Natural killer cell (primary cell): ENCODE data around the gene UBL7. TPM values are rescaled to one million over a fixed set of nuclear protein-coding genes. Genes with fewer than 3 reads are reported as not detected.

ENCODE experiments used
- ATAC-seq, 3 donors: fragments of 150-1000 bp in 2 of 3; fragments of 200-7000 bp in 1 of 3; cut with Tn5 transposase; 1 replicate in 1 of 3; 2 replicates in 2 of 3; pipeline ENCODE4 v1.10.0; 2021; ENCODE audit warnings: mild to moderate bottlenecking in 2 of 3, moderate library complexity in 2 of 3
- DNase-seq, 2 donors: peaks; one replicate each; pipeline versions ENCODE4 v3.0.0 to v3.0.0-alpha.2; 2013 to 2021; ENCODE audit warnings: mixed read lengths in 1 of 2
- H3K27ac ChIP-seq: one replicate; pipeline ENCODE4 v1.5.1; 2013; ENCODE audit warnings: mild to moderate bottlenecking, low read length
- H3K27me3 ChIP-seq: one replicate; pipeline ENCODE4 v1.6.1; 2013; ENCODE audit warnings: low read length; ENCODE audit not compliant: control insufficient read depth, insufficient read depth
- H3K36me3 ChIP-seq: one replicate; pipeline ENCODE4 v1.6.1; 2013; ENCODE audit warnings: low read length; ENCODE audit not compliant: control insufficient read depth, insufficient read depth
- H3K4me1 ChIP-seq: one replicate; pipeline ENCODE4 v1.6.1; 2013; ENCODE audit warnings: low read length; ENCODE audit not compliant: control insufficient read depth, insufficient read depth
- H3K4me3 ChIP-seq: one replicate; pipeline ENCODE4 v1.5.1; 2013; ENCODE audit warnings: low read length
- H3K9me3 ChIP-seq: one replicate; pipeline ENCODE4 v1.6.1; 2013; ENCODE audit warnings: low read length; ENCODE audit not compliant: control insufficient read depth, insufficient read depth
- H3K27ac Mint-ChIP-seq, 2 donors: one replicate each; pipeline ENCODE4 v1.8.0; 2022; ENCODE audit warnings: mild to moderate bottlenecking in 2 of 2, mixed read lengths in 2 of 2, moderate library complexity in 1 of 2
- H3K27me3 Mint-ChIP-seq, 2 donors: one replicate each; pipeline ENCODE4 v1.8.0; 2022; ENCODE audit warnings: low read depth in 2 of 2, mixed read lengths in 2 of 2
- H3K36me3 Mint-ChIP-seq: one replicate; pipeline ENCODE4 v1.8.0; 2022; ENCODE audit warnings: mixed read lengths
- H3K4me1 Mint-ChIP-seq, 2 donors: one replicate each; pipeline ENCODE4 v1.8.0; 2022; ENCODE audit warnings: mixed read lengths in 2 of 2
- H3K4me3 Mint-ChIP-seq: one replicate; pipeline ENCODE4 v1.8.0; 2022; ENCODE audit warnings: mild to moderate bottlenecking, moderate library complexity, mixed read lengths
- H3K9me3 Mint-ChIP-seq, 2 donors: one replicate each; pipeline ENCODE4 v1.8.0; 2022; ENCODE audit warnings: mixed read lengths in 2 of 2
- CTCF ChIP-seq: fragments of 200-600 bp; IDR thresholded peaks from one replicate; pipeline ENCODE4 v1.8.0; 2022; ENCODE audit warnings: antibody characterized with exemption
- WGBS: methylation state at CpG from one replicate; pipeline ENCODE4 v1.1.7; 2013; ENCODE audit warnings: missing lambda C conversion rate; ENCODE audit not compliant: insufficient coverage; 5-methylcytosine and 5-hydroxymethylcytosine counted together
- intact Hi-C: fragments of 100-400 bp; cut with micrococcal nuclease; formaldehyde crosslinking; loops from one replicate; pipeline ENCODE4 v1.14.2; 2022
- total RNA-seq, 4 donors: library from RNA; stranded (reverse); fragments of 120-200 nt in 1 of 4; gene quantifications; one replicate each; pipeline versions ENCODE4 v1.2.3 to v1.2.4, GENCODE V29; 2013 to 2022

UBL7 gene
- total RNA-seq, 3 donors from 2014 or later (not counting 1 experiment from before 2014, with no cell fraction given) = 25.1 to 38.7 (median 29.0) TPM

GRCh38 chr15:74433592-74434262, 27.2 kb downstream of the UBL7 start, which contains the start of gene SEMA7A:
Gene SEMA7A, minus strand, starts transcription at chr15:74433958. Its CDS starts 40 bp downstream, at chr15:74433918.
- WGBS = under 1% methylated on average over 74 of the region's 75 CpGs
- no peaks in the 10 kb centered on the region for H3K36me3 ChIP-seq
- Mint-ChIP-seq H3K27me3 (no peaks in the 10 kb centered on the region), H3K9me3 (no peaks in the 10 kb centered on the region), H3K4me3 (peak within 1 kb of the TSS; percentile 88), H3K36me3 (no peaks in the 10 kb centered on the region), H3K27ac (peak within 1 kb of the TSS; percentile 60 to 76), H3K4me1 (peaks cover 18 to 49% of the 10 kb centered on the region in 2 donors)
- H3K4me3 ChIP-seq = peak within 1 kb of the TSS; percentile 55
- peak within 1 kb of the TSS; percentile 75 for H3K27ac ChIP-seq
- peaks cover 59% of the 10 kb centered on the region for H3K4me1 ChIP-seq
- DNase-seq (peak; percentile 69 to 87), ATAC-seq (peak; percentile 85 to 90 (median 89))
- TF ChIP-seq CTCF = no peak
- intact Hi-C loops = no loop called here
- no peaks in the 10 kb centered on the region for H3K9me3 ChIP-seq
- H3K27me3 ChIP-seq = no peaks in the 10 kb centered on the region

- H3K4me1 Mint-ChIP-seq = peaks cover 18 to 53% of the 10 kb centered on the region in 2 donors
- WGBS = under 1% methylated on average over 64 of the region's 64 CpGs
- Histone ChIP-seq H3K4me3 (peak overlapping the region; percentile 55), H3K36me3 (no peaks in the 10 kb centered on the region), H3K4me1 (peaks cover 62% of the 10 kb centered on the region), H3K9me3 (no peaks in the 10 kb centered on the region), H3K27me3 (no peaks in the 10 kb centered on the region), H3K27ac (peak overlapping the region; percentile 39)
- no peak for TF ChIP-seq CTCF
- DNase-seq (peak in 1 of 2 donors; percentile 24), ATAC-seq (peak in 1 of 3 donors; percentile 59)
- H3K27ac Mint-ChIP-seq = peak overlapping the region in 1 of 2 donors; percentile 76
- H3K27me3 Mint-ChIP-seq = no peaks in the 10 kb centered on the region
- intact Hi-C loops = no loop called here
- H3K36me3 Mint-ChIP-seq = no peaks in the 10 kb centered on the region
- no peaks in the 10 kb centered on the region for H3K9me3 Mint-ChIP-seq
- peak overlapping the region; percentile 88 for H3K4me3 Mint-ChIP-seq
Measured at GRCh38 chr15:74432968-74433591, 27.9 kb downstream of the UBL7 start.

- H3K36me3 Mint-ChIP-seq = no peaks in the 10 kb centered on the region
- WGBS = 31% methylated on average over 21 of the region's 21 CpGs
- peak overlapping the region; percentile 75 for H3K4me3 Mint-ChIP-seq
- peaks cover 18 to 59% of the 10 kb centered on the region in 2 donors for H3K4me1 Mint-ChIP-seq
- Histone ChIP-seq H3K36me3 (no peaks in the 10 kb centered on the region), H3K4me3 (peak overlapping the region; percentile 50), H3K27ac (peak overlapping the region; percentile 8), H3K27me3 (no peaks in the 10 kb centered on the region), H3K9me3 (no peaks in the 10 kb centered on the region), H3K4me1 (peaks cover 69% of the 10 kb centered on the region)
- DNase-seq (peak in 1 of 2 donors; percentile 10), ATAC-seq (no peak)
- intact Hi-C loops = no loop called here
- peak overlapping the region in 1 of 2 donors; percentile 77 for H3K27ac Mint-ChIP-seq
- TF ChIP-seq CTCF = no peak
- H3K9me3 Mint-ChIP-seq = no peaks in the 10 kb centered on the region
- no peaks in the 10 kb centered on the region for H3K27me3 Mint-ChIP-seq
Measured at GRCh38 chr15:74432271-74432967, 28.5 kb downstream of the UBL7 start.
